ENCODE data around the gene STUM. TPM values are rescaled to one million over a fixed set of nuclear protein-coding genes. Genes with fewer than 3 reads are reported as not detected.
A peak's percentile ranks its signal among the peaks of the same experiment; 100 is the strongest.

STUM gene
- total and polyA plus RNA-seq, 2 experiments from 2014 or later: 0.23 to 1.3 TPM

GRCh38 chr1:226654668-226655055 lies 106.1 kb downstream of the STUM start:
- no peak overlapping the region for H3K4me3 Mint-ChIP-seq
- H3K27ac Mint-ChIP-seq: peak overlapping the region; percentile 88
- no peak for ATAC-seq
- no peak for DNase-seq (ENCODE audit: low spot score)
- peaks cover 66% of the 10 kb centered on the region for H3K4me1 Mint-ChIP-seq
- Histone ChIP-seq H4K20me1 (replicated peaks; ENCODE audit: insufficient read depth) (no peaks in the 10 kb centered on the region), H2AFZ (no peak overlapping the region), H3K4me2 (peak overlapping the region; percentile 51), H3K9me2 (ENCODE audit: insufficient read depth) (no peaks in the 10 kb centered on the region), H3K36me3 (ENCODE audit: insufficient read depth) (no peaks in the 10 kb centered on the region), H3K27ac (ENCODE audit: low read depth) (peak overlapping the region; percentile 90), H3F3A (replicated peaks; ENCODE audit: low read depth) (0 out of 2 replicates have a peak, but pooled peaks cover 7% of the 10 kb centered on the region), H3K27me3 (ENCODE audit: insufficient read depth) (no peaks in the 10 kb centered on the region), H3K4me1 (ENCODE audit: insufficient read depth) (peaks cover 40% of the 10 kb centered on the region), H3K79me2 (replicated peaks; ENCODE audit: insufficient read depth) (no peaks in the 10 kb centered on the region), H3K4me3 (no peak overlapping the region)
- no peaks in the 10 kb centered on the region for H3K36me3 Mint-ChIP-seq (ENCODE audit: low read depth)
- H3K27me3 Mint-ChIP-seq (ENCODE audit: insufficient read depth, low read depth, poor library complexity): peaks cover 23% of the 10 kb centered on the region
- no peaks in the 10 kb centered on the region for H3K9me3 Mint-ChIP-seq
- TF ChIP-seq NANOG (IDR thresholded peaks at IDR 0.05; ENCODE audit: borderline replicate concordance): no peak

- Mint-ChIP-seq H3K27me3 (ENCODE audit: insufficient read depth, low read depth, poor library complexity) (peaks cover 27% of the 10 kb centered on the region), H3K36me3 (ENCODE audit: low read depth) (no peaks in the 10 kb centered on the region), H3K4me1 (peaks cover 65% of the 10 kb centered on the region), H3K4me3 (no peak overlapping the region), H3K9me3 (no peaks in the 10 kb centered on the region), H3K27ac (no peak overlapping the region)
- Histone ChIP-seq H3K9me2 (ENCODE audit: insufficient read depth) (no peaks in the 10 kb centered on the region), H3K4me1 (ENCODE audit: insufficient read depth) (peaks cover 39% of the 10 kb centered on the region), H3K27ac (ENCODE audit: low read depth) (peak overlapping the region; percentile 69), H3K36me3 (ENCODE audit: insufficient read depth) (no peaks in the 10 kb centered on the region), H3K4me2 (peak overlapping the region; percentile 51), H4K20me1 (replicated peaks; ENCODE audit: insufficient read depth) (no peaks in the 10 kb centered on the region), H3K4me3 (no peak overlapping the region), H3K79me2 (replicated peaks; ENCODE audit: insufficient read depth) (no peaks in the 10 kb centered on the region), H3F3A (replicated peaks; ENCODE audit: low read depth) (peaks cover 7% of the 10 kb centered on the region; the same call in 1 of the 2 replicates), H2AFZ (no peak overlapping the region), H3K27me3 (ENCODE audit: insufficient read depth) (no peaks in the 10 kb centered on the region)
- DNase-seq (ENCODE audit: low spot score) (no peak), ATAC-seq (peak; percentile 7; the same call in 1 of the 3 replicates)
- TF ChIP-seq ETS1 (IDR thresholded peaks at IDR 0.05) (peak; percentile 61), ZNF462 (CRISPR knock-in tag; IDR thresholded peaks at IDR 0.05) (no peak)
Measured at GRCh38 chr1:226655251-226656163, 106.9 kb downstream of the STUM start.
